Sigmoid colon (tissue), 4 donors: ENCODE data around the gene JUND.

Source experiments
- CTCF ChIP-seq, 4 experiments: fragments of 450-650 bp in 3 of 4; fragments of 200-600 bp in 1 of 4; IDR thresholded peaks; one replicate each; pipeline ENCODE4 v1.5.1; 2016 to 2019; ENCODE audit warnings: antibody characterized with exemption in 4 of 4, mild to moderate bottlenecking in 3 of 4, moderate library complexity in 2 of 4
- EP300 ChIP-seq, 4 donors: sonication (generic); formaldehyde crosslinking; IDR thresholded peaks; one replicate each; pipeline ENCODE4 v1.6.1; 2017; ENCODE audit warnings: antibody characterized with exemption in 4 of 4
- POLR2A ChIP-seq, 2 donors: fragments of 450-650 bp; IDR thresholded peaks; one replicate each; pipeline ENCODE4 v1.6.1; 2016; ENCODE audit warnings: antibody characterized with exemption in 2 of 2, mild to moderate bottlenecking in 2 of 2, moderate library complexity in 2 of 2

- no peak for TF ChIP-seq CTCF (IDR thresholded peaks at IDR 0.05)
- TF ChIP-seq POLR2A (IDR thresholded peaks at IDR 0.05) = no peak
- no peak for TF ChIP-seq EP300 (IDR thresholded peaks at IDR 0.05)
Observed at GRCh38 chr19:18257503-18258470, 23.6 kb downstream of the JUND start.
